ENCODE results near the gene SCFD2. TPM values are rescaled to one million over a fixed set of nuclear protein-coding genes. Genes with fewer than 3 reads are reported as not detected.

SCFD2 gene
- polyA plus RNA-seq, 3 donors: 5.4 to 9.4 (median 6.7) TPM

GRCh38 chr4:52968691-52969090, 397.2 kb downstream of the SCFD2 start:
- no peaks in the 10 kb centered on the region for H3K27me3 ChIP-seq (ENCODE audit: control insufficient read depth in 2 of 2, insufficient read depth in 2 of 2, low read length in 2 of 2)
- H3K36me3 Mint-ChIP-seq: peaks cover 0 to 3% of the 10 kb centered on the region in 2 donors
- H3K27ac ChIP-seq (ENCODE audit: low read depth in 1 of 2, low read length in 2 of 2): no peak overlapping the region
- H3K4me3 ChIP-seq (replicated peaks in 1 of 3; ENCODE audit: low read depth in 2 of 3, low read length in 3 of 3): no peak overlapping the region
- 94% methylated on average over 2 of the region's 3 CpGs for WGBS (ENCODE audit: insufficient coverage)
- H3K9ac ChIP-seq (ENCODE audit: insufficient read depth, low read length, poor library complexity, severe bottlenecking): no peak overlapping the region
- DNase-seq: no peak
- H3K4me1 Mint-ChIP-seq: no peaks in the 10 kb centered on the region
- H3K9me3 Mint-ChIP-seq: peaks cover 8 to 23% (median 15%) of the 10 kb centered on the region in 7 donors
- no peak overlapping the region for H2AFZ ChIP-seq (ENCODE audit: insufficient read depth, low read depth, low read length, poor library complexity, severe bottlenecking)
- peaks cover 0 to 9% of the 10 kb centered on the region in 2 donors for H3K9me3 ChIP-seq (replicated peaks in 1 of 2; ENCODE audit: control insufficient read depth in 1 of 2, insufficient read depth in 1 of 2, low read length in 2 of 2)
- no peak overlapping the region for H3K4me2 ChIP-seq (replicated peaks; ENCODE audit: extremely low read depth, low read length, poor library complexity, severe bottlenecking)
- intact Hi-C loops (cut with micrococcal nuclease): no loop called here
- TF ChIP-seq CTCF (IDR thresholded peaks at IDR 0.05): no peak
- H3K4me3 Mint-ChIP-seq: no peak overlapping the region
- no peak overlapping the region for H3K27ac Mint-ChIP-seq
- no peaks in the 10 kb centered on the region for H3K4me1 ChIP-seq (ENCODE audit: control insufficient read depth in 1 of 2, insufficient read depth in 2 of 2, low read length in 2 of 2)
- no peaks in the 10 kb centered on the region for H4K20me1 ChIP-seq (ENCODE audit: insufficient read depth, low read length)
- no peaks in the 10 kb centered on the region for H3K36me3 ChIP-seq (replicated peaks in 1 of 2; ENCODE audit: control insufficient read depth in 1 of 2, insufficient read depth in 2 of 2, low read length in 2 of 2)
- no peaks in the 10 kb centered on the region for H3K79me2 ChIP-seq (ENCODE audit: insufficient read depth, low read length)
- H3K27me3 Mint-ChIP-seq (ENCODE audit: low read depth in 3 of 3): peaks cover 0 to 2% (median 0%) of the 10 kb centered on the region in 3 donors

GRCh38 chr4:52968241-52968640, 397.6 kb downstream of the SCFD2 start:
- Histone ChIP-seq H3K9ac (ENCODE audit: insufficient read depth, low read length, poor library complexity, severe bottlenecking) (no peak overlapping the region), H4K20me1 (ENCODE audit: insufficient read depth, low read length) (no peaks in the 10 kb centered on the region), H3K36me3 (replicated peaks in 1 of 2; ENCODE audit: control insufficient read depth in 1 of 2, insufficient read depth in 2 of 2, low read length in 2 of 2) (no peaks in the 10 kb centered on the region), H3K4me3 (replicated peaks in 1 of 3; ENCODE audit: low read depth in 2 of 3, low read length in 3 of 3) (no peak overlapping the region), H3K4me1 (ENCODE audit: control insufficient read depth in 1 of 2, insufficient read depth in 2 of 2, low read length in 2 of 2) (no peaks in the 10 kb centered on the region), H2AFZ (ENCODE audit: insufficient read depth, low read depth, low read length, poor library complexity, severe bottlenecking) (no peak overlapping the region), H3K27ac (ENCODE audit: low read depth in 1 of 2, low read length in 2 of 2) (no peak overlapping the region), H3K4me2 (replicated peaks; ENCODE audit: extremely low read depth, low read length, poor library complexity, severe bottlenecking) (no peak overlapping the region), H3K27me3 (ENCODE audit: control insufficient read depth in 2 of 2, insufficient read depth in 2 of 2, low read length in 2 of 2) (no peaks in the 10 kb centered on the region), H3K79me2 (ENCODE audit: insufficient read depth, low read length) (no peaks in the 10 kb centered on the region), H3K9me3 (replicated peaks in 1 of 2; ENCODE audit: control insufficient read depth in 1 of 2, insufficient read depth in 1 of 2, low read length in 2 of 2) (peaks cover 0 to 9% of the 10 kb centered on the region in 2 donors)
- Mint-ChIP-seq H3K4me3 (no peak overlapping the region), H3K27me3 (ENCODE audit: low read depth in 3 of 3) (peaks cover 0 to 2% (median 0%) of the 10 kb centered on the region in 3 donors), H3K9me3 (peaks cover 8 to 23% (median 15%) of the 10 kb centered on the region in 7 donors), H3K36me3 (peaks cover 0 to 3% of the 10 kb centered on the region in 2 donors), H3K4me1 (no peaks in the 10 kb centered on the region), H3K27ac (no peak overlapping the region)
- no peak for TF ChIP-seq CTCF (IDR thresholded peaks at IDR 0.05)
- DNase-seq: no peak
- WGBS (ENCODE audit: insufficient coverage): 93% methylated on average over 5 of the region's 5 CpGs
- intact Hi-C loops (cut with micrococcal nuclease): no loop called here
